Skeletal muscle cell (primary cell): Measurements from ENCODE around the gene ZBTB7B.
"Not testable (repeated sequence)": the region's sequence is repeated elsewhere in the genome, so short reads cannot be mapped to it uniquely, and the experiment has no call there.

Experiments
- DNase-seq: peaks from one replicate; pipeline ENCODE4 v3.0.0-alpha.2; 2010; ENCODE audit warnings: low read depth
- H3K4me3 ChIP-seq: 2 replicates; pipeline ENCODE4 v1.5.1; 2011; ENCODE audit warnings: low read depth, mild to moderate bottlenecking, control low read depth, low read length, moderate library complexity

The ZBTB7B gene

DNA sequence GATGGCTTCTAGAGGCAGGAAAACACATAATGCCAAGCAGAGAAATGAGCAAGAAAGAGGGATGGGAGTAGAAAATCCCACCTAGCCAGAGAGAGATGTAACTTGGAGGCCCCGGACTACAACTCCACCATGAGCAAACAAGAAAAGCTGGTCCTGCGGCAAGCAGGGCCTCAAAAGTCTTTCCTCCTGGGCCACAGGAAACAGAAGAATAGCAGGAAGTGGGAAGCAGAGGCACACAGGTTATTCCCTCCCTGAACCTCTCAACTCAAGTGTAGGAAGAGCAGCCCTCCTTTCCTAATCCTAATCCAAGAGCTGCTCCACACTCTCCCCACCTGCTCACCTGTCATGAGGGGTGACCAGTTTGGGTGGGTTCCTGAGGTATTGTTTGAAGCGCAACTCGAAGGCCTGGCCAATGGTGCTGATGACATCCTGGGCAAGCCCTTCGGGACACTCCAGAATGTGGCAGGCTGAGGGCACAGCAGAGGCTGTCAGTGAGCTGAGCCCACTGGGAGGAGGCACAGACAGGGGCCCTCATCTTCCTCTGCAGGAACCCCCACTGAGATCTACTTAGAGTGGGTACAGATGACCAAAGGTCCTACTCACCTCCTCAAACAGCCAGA, 35.2 kb upstream of the ZBTB7B start:
- no peak for DNase-seq
- H3K4me3 ChIP-seq = peak overlapping the region; percentile 94

DNA sequence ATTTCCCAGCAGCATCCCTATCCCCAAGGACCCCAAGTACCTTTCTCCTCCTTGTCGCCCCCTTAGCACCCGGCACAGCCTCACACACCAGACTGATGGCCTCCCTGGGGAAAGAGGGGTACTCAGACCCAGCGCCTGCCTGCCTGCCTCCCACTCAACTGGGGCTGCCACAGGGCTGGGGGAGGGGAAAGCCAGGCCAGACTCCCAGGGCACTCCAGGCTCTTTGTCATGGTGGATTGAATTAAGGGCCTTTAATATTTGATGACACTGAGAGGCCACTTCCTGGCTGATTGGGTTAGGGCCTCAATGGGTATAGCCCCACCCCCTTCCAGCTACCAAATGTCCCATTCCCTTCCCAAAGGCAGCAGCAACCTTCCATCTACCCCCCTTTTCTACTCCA, 33.9 kb upstream of the ZBTB7B start:
- H3K4me3 ChIP-seq = peak overlapping the region; percentile 94
- DNase-seq = no peak

DNA sequence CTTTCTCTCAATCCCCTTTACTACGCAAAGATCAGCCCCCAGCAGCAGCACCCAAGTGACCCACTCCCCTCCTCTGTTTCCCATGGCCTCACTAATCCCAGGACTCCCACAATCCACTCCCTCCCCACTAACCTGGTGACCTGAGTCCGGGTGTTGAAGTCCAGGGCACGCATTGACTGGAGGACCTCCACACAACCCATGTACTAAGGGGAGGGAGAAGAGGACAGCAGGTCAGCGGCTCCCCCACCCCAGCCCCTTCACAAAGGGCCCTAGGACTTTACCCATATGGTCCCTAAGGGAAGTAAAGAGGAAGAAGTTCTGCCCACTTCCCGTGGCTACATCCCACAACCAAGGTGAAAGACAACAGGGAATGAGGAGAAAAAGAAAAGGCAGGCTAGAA, 33.4 kb upstream of the ZBTB7B start:
- H3K4me3 ChIP-seq = peak overlapping the region; percentile 94

DNA sequence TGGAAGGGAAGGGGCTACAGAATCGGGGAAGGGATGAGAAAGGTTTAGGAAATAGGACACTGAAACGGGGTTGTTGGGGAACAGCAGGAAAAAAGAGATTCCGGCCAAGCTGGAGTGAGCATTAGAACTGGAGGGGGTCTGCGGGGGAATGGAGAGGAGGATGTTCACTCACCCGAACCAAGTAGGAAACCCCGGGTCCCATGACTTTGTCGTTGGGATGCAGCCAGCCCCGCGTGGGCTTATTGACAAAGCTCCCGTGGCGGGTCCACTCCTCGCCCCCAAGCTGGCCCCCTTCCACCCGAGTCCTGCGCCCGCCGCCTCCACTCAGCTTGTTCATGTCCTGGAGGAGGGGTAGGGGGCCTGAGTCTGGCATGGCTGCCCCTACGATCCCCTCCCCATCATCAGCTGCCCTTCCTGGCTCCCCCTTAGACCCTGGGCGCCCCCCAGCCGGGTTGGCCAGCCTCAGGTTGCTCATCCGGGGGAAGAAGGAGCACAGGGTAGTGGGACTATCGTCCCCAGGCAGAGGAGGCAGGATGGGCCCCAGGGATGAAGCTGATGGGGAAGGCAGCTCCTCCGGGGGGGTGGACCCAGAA, 32.6 kb upstream of the ZBTB7B start:
- H3K4me3 ChIP-seq = peak overlapping the region; percentile 94
- DNase-seq = no peak

More for the DNA sequence above, 33.4 kb upstream of the ZBTB7B start:
- DNase-seq = no peak

DNA sequence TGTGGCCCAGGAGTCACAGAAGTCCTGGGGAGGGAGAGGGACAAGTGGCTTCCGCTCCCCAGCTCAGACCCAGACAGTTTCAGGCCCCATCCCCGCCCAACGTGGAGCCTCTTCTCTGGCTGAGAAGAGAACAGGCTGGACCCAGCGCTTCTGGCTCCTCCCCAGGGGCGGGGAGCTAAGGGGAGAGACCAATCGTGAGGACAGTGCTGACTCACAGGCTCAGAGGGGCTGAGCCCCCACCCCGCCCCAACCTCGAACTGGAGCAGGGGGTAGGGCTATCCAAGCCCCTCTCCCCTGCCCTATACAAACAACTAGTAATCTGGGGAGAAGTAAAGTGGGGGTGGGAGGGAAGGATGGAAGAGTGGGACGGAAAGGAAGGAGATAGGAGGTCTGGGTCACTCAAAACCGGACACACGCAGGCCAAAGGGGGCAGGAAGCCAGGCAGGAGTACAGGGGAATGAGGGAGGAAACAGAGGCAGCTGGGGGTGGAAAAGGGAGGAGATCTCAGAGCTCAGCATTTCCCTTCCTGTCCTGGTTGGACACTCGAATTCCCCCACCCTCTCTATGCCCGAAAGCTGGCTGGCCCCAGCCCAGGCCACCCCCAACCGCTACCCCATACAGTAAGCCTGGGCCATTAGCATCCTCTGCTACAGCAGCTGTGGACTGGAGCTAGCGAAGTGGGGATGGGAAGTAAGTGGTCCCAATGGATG, 31.8 kb upstream of the ZBTB7B start, which contains the start of gene SHC1:
Gene SHC1, minus strand, starts transcription at position 117 of the 710 bp plus-strand sequence. CDS start 221 bp downstream, outside the sequence.
- H3K4me3 ChIP-seq = peak within 1 kb of the TSS; percentile 94

DNA sequence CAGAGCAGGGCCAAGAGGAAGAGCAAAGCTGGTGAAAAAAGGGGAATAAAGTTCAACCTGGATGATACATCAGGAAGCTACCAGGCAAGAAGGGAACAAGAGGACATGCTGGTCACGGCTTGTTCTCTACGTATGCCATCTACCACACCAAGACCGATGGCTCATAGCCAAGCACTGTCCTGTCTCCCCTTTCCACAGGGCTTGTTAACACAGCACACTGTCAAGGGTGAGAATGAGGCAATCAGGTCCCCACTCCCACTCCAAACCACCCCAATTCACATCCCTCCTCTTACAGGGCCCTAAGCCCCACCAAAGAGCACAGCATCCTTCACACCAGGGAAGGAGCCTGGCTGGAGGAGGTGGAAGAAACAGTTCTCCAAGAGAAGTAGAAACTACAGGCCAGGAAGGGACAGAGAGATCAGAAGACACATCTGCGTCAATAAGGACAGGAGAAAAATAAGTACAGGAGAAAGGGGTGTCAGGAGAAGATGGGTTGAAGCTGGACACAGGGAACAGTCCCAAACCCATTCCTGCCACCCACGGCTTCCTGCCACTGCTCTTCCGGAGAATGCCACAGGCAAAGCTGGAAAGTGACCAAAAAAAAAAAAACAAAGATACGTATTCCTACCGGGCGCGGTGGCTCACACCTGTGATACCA, 31.1 kb upstream of the ZBTB7B start:
- no peak for DNase-seq
- H3K4me3 ChIP-seq = peak overlapping the region; percentile 94

More for the DNA sequence above, 31.8 kb upstream of the ZBTB7B start, which contains the start of gene SHC1:
- peak; percentile 84 for DNase-seq

DNA sequence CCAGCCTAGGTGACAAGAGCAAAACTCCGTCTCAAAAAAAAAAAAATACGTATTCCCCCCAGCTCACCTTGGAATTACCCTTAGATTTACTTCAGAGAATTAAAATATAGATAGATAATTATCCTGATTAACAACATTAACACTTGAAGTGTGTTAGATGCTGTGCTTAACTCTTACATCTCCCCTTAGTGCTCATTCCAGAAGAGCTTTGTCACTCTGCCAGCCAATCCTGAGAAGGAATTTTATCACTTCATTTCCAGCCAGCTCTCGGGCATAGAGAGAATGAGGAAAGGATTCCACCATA, 30.4 kb upstream of the ZBTB7B start:
- H3K4me3 ChIP-seq = peak overlapping the region; percentile 39
- no peak for DNase-seq

DNA sequence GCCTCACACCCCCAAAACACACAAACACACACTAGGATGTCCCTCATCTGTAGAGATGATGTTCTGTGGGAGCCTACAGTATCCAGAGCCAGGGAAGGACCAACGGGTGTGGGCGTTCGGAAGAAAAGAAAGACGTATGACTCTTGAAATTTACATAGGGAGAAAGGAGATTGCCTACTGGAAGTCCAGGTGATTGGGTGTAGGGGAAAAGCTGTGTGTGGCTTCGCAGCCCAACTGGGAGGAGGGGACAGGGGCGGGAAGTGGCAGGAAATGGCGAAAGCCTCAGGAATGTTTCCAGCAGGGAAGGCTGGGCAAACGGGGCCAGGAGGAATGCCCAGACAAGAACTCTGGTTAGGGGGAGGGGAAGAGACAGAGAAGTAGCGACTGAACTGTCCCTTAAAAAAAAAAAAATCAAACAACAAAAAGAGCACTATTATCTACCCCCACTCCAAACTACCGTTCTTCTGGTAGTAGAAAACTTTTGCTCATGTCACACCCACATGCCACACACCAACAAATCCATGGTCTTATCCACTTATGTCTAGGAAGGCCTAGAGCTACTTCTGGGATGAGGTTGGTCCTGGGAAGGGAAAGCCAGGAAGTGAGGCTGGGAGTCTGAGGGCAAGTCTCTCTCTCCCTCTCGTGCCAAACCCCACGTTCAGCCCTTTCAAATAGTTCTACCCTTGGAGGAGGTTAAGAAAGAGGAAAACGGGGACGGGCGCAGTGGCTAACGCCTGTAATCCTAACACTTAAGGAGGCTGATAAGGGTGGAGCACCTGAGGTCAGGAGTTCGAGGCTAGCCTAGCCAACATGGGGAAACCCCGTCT, 29.9 kb upstream of the ZBTB7B start:
- DNase-seq = peak; percentile 86
- peak overlapping the region; percentile 72 for H3K4me3 ChIP-seq

DNA sequence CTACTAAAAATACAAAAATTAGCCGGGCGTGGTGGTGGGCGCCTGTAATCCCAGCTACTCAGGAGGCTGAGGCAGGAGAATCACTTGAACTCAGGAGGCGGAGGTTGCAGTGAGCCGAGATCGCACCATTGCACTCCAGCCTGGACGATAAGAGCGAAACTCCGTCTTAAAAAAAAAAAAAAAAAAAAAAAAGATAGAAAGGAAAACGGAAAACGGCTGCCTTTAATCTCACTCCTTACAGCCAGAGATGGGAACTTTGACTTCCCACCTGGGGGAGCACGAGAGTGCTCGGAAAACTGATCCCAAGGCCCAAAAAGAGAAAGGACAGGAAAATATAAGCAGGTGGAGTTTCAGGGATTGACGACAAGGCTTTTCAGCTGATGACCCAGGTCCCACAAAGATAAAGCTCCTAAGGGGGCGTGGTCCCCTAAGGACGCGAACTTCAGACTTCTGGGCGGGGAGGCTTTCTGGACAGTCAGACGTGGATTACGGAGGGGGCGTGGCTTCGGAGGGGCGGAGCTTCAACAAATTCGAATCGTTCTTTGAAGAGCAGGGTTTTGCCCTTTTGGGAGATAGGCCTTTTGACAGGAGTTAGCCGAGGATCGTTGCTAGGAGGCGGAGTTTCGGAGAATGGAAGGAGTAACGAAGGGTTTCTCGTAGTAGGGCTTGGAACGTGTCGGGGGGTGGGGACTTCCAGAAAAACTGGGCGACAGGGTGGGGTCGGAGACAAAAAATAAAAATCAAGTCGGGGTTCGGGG, 29.1 kb upstream of the ZBTB7B start:
- peak overlapping the region; percentile 72 for H3K4me3 ChIP-seq
- DNase-seq = peak; percentile 82

DNA sequence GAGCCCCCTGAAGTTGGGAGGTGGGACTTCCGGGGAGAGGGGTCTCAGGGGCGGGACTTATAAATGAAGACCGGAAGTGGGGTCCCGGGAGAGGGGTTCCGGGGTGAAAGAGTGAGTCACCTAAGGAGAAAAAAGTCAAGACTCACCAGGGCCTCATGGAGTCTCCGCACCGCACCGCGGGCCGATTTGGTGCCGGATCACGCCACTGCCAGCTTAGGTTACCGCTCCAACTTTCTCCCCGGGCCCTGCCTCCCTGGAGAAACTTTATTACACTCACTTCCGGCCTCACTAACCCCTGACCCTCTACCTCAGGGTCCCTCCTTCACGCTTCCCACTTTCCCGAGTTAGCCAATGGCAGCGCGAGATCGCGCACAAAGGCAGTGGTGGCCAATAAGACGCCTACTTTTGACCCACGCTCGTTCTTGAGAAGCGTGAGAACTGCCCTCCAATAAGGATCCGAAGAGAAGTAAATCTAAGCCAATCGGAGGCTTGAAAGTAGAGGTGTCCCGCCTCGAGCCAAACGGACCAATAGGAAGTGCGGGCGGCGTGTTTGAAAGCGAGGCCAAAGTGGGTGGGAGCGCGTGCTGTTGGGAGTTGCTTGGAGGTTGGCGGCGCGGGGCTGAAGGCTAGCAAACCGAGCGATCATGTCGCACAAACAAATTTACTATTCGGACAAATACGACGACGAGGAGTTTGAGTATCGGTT, 28.3 kb upstream of the ZBTB7B start, which contains the start of gene CKS1B:
Gene CKS1B, plus strand, starts transcription at position 580 of the 706 bp plus-strand sequence. Its CDS starts 65 bp downstream, at position 645.
- peak; percentile 100 for DNase-seq
- peak within 1 kb of the TSS; percentile 72 for H3K4me3 ChIP-seq

DNA sequence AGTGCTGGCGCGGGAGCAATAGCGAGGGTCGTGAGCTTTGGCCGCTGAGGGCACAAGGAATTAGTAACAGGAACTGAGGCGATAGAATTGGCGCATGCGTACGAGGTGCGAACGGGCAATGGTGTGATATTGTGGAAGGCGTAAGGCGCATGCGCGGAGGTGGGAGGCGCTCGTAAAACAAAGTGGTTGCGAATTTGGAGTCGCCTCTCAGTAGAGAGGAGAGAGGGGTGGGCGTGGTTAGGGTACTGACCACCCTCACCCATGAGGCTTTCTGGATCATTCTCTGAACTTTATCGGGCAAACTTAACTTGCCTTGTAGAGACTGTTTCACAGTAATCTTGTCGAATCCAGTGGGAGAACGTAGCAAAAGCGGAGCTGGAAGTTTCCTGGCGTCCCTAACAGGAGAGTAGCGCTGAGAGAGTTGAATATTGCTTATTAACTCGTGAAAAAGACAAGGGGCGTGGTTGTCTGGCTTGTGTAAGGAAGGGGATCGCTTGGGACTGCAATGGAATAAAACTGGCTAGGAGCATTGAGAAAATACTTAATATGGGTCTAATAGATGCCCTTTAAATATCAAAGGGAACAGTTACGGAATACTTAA, 27.7 kb upstream of the ZBTB7B start:
- DNase-seq = peak; percentile 73
- H3K4me3 ChIP-seq = peak overlapping the region; percentile 72

DNA sequence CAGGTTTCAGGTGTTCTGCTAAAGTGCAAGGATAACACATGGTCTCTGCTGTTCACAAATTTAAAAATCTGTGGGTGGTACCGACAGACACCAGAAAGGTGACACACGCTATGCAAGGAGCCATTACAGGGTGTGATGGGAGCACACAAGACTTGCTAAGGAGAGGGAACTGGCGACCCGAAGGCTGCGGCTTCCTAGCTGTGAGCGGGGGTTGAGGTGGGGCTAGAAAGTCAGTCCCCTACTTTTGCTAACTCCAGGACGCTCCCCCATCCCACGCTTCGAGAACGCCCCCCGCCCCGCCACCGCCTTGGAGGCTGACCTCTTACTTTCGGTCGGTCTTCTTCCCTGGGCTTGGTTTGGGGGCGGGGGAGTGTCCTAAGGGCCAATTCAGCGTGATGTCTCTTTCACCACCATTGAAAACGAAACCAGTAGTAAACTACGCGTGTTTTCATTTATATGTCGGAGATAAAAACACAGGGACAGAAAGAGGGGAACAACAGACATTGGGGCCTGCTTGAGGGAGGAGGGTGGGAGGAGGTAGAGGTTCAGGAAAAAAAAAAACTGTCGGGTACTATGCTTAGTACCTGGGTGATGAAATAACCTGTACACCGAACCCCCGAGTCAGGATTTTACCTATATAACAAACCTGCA, 27.1 kb upstream of the ZBTB7B start:
- DNase-seq = no peak
- peak overlapping the region; percentile 72 for H3K4me3 ChIP-seq

DNA sequence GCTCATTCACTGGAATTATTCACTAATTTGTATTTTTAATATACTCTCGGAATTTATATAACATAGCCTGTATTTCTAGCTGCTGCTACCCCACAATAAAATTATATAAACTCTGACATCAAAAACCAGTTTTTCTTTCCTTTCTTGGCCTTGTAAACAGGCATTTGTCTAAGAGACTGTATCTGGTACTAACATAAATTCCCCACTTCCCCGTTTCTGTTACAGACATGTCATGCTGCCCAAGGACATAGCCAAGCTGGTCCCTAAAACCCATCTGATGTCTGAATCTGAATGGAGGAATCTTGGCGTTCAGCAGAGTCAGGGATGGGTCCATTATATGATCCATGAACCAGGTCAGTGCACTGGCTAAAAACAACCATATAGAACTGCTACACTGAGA, 24.8 kb upstream of the ZBTB7B start:
- not testable (repeated sequence) for DNase-seq, H3K4me3 ChIP-seq

DNA sequence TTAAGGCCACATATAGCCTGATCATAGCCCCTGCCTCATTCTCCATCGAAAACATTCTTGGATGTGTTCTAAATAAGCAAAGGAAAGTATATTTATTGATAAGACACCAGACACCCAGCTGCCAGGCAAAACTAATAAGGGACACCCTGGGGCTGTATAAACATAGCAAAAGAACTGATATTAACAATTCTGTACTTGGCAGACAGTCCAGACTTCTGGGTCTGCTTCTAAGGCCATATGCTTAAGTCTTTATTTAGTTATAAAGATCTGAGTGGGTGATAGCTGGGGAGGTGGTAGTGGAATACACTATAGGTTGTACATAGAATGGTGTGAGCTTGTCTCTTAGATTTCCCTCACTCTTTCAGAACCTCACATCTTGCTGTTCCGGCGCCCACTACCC, 24.2 kb upstream of the ZBTB7B start:
- H3K4me3 ChIP-seq = no peak overlapping the region

DNA sequence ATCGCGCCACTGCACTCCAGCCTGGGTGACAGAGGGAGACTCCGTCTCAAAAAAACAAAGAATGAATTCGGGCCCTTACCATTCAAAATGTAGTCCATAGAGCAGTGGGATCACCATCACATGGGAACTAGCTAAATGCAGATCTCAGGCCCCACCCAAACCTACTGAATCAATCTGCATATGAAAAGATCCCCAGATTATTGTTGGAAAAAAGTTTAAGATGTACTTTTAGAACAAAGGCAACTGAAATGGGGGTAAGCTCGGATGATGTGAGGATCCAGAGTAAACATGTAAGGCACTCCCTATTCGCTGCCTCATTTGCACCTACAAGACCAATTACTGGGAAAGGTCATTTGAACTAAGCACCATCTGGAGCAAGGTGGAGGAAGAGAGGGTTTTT, 20.3 kb upstream of the ZBTB7B start:
- H3K4me3 ChIP-seq = peak overlapping the region; percentile 97
- no peak for DNase-seq

More for the DNA sequence above, 24.2 kb upstream of the ZBTB7B start:
- DNase-seq = no peak

DNA sequence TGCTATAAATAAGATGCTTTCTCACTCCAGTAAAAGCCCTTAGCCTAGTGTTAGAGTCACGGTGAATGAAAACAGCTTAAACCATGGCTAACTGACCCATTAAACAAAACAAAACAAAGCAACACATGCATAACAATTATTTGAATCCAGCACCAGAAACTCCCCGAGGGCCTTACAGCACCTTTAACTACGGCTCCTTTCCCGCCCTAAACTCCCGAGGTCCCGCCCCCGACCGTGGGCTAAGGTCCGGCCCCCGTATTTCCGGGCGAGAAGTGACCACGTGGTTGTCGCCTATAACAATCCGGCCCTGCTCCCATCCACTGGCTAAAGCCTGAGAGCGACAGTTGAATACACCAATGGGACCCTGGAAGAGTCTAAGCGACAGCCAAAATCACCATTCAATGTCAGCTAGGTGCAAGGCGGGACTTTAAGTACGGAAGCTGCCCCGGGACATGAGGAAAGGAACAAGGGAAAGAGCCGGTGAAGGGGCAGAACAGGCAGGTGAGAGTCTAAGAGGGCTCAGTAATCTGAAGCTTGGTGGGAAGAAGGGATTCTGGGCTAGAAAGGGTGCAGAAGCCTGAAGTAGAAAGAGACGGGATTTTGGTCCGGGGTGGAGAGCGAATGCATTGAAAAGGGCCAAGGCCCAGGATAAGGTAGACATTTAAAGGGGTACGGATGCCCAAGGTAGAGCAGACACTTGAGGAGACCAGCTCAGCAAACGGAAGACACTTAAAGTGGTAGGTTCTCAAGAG, 19.5 kb upstream of the ZBTB7B start, which contains the start of gene FLAD1:
Gene FLAD1, plus strand, starts transcription at position 448 of the 752 bp plus-strand sequence. CDS start 351 bp downstream, outside the sequence.
- peak; percentile 99 for DNase-seq
- H3K4me3 ChIP-seq = peak within 1 kb of the TSS; percentile 97
